KMS-11 (cell line): ENCODE measurements around the gene RNH1.

Experiments used
- H2AFZ ChIP-seq: fragments of 200-600 bp; sonication (generic); 2 replicates; pipeline ENCODE4 v1.6.1; 2016; ENCODE audit warnings: antibody characterized with exemption, mixed run types, low read depth
- H3K27ac ChIP-seq: fragments of 200-600 bp; sonication (generic); 2 replicates; pipeline ENCODE4 v1.6.1; 2016; ENCODE audit warnings: mild to moderate bottlenecking, mixed run types
- H3K27me3 ChIP-seq: fragments of 200-600 bp; sonication (generic); 2 replicates; pipeline ENCODE4 v1.6.1; 2017; ENCODE audit warnings: mild to moderate bottlenecking, low read depth, mixed run types, moderate library complexity; ENCODE audit not compliant: insufficient read depth
- H3K36me3 ChIP-seq: fragments of 200-600 bp; sonication (generic); 2 replicates; pipeline ENCODE4 v1.6.1; 2017; ENCODE audit warnings: mild to moderate bottlenecking, mixed run types; ENCODE audit not compliant: insufficient read depth
- H3K4me1 ChIP-seq: fragments of 200-600 bp; sonication (generic); 2 replicates; pipeline ENCODE4 v1.6.1; 2016; ENCODE audit warnings: mild to moderate bottlenecking, low read depth, mixed run types; ENCODE audit not compliant: poor library complexity, severe bottlenecking
- H3K4me2 ChIP-seq: fragments of 200-600 bp; sonication (generic); 2 replicates; pipeline ENCODE4 v1.7.0; 2016; ENCODE audit warnings: mild to moderate bottlenecking, mixed run types
- H3K4me3 ChIP-seq: fragments of 200-600 bp; sonication (generic); IDR thresholded peaks from 2 replicates; pipeline ENCODE4 v1.6.1; 2017; ENCODE audit warnings: low read depth, low read length, mixed read lengths; ENCODE audit not compliant: insufficient read depth
- H3K79me2 ChIP-seq: fragments of 200-600 bp; sonication (generic); 2 replicates; pipeline ENCODE4 v1.6.1; 2016; ENCODE audit warnings: low read depth, mixed run types; ENCODE audit not compliant: insufficient read depth
- H3K9ac ChIP-seq: fragments of 200-600 bp; sonication (generic); 2 replicates; pipeline ENCODE4 v1.6.1; 2016; ENCODE audit warnings: mild to moderate bottlenecking, mixed run types
- H4K20me1 ChIP-seq: fragments of 200-600 bp; sonication (generic); 2 replicates; pipeline ENCODE4 v1.6.1; 2016; ENCODE audit warnings: mild to moderate bottlenecking, mixed run types; ENCODE audit not compliant: insufficient read depth
- CTCF ChIP-seq: fragments of 200-600 bp; sonication (generic); conservative IDR thresholded peaks from 2 replicates; pipeline ENCODE4 v1.6.1; 2017; ENCODE audit warnings: low read depth, mild to moderate bottlenecking, antibody characterized with exemption, low read length, moderate library complexity, mixed read lengths

The RNH1 gene

GRCh38 chr11:454043-454442 lies 53.0 kb downstream of the RNH1 start:
- no peak overlapping the region for H3K4me3 ChIP-seq
- no peak overlapping the region for H3K27ac ChIP-seq
- H4K20me1 ChIP-seq = no peaks in the 10 kb centered on the region
- H3K9ac ChIP-seq = no peak overlapping the region
- no peak overlapping the region for H2AFZ ChIP-seq
- H3K4me2 ChIP-seq = no peak overlapping the region
- no peaks in the 10 kb centered on the region for H3K79me2 ChIP-seq
- H3K36me3 ChIP-seq = no peaks in the 10 kb centered on the region
- H3K4me1 ChIP-seq = peaks cover 13% of the 10 kb centered on the region
- H3K27me3 ChIP-seq = no peaks in the 10 kb centered on the region
- no peak for TF ChIP-seq CTCF

GRCh38 chr11:453564-453963 lies 53.5 kb downstream of the RNH1 start:
- H3K79me2 ChIP-seq = no peaks in the 10 kb centered on the region
- H4K20me1 ChIP-seq = no peaks in the 10 kb centered on the region
- H3K4me1 ChIP-seq = peaks cover 18% of the 10 kb centered on the region
- TF ChIP-seq CTCF = no peak
- H3K27ac ChIP-seq = no peak overlapping the region
- H3K4me2 ChIP-seq = no peak overlapping the region
- H3K27me3 ChIP-seq = no peaks in the 10 kb centered on the region
- no peak overlapping the region for H3K4me3 ChIP-seq
- no peaks in the 10 kb centered on the region for H3K36me3 ChIP-seq
- H3K9ac ChIP-seq = no peak overlapping the region
- no peak overlapping the region for H2AFZ ChIP-seq

GRCh38 chr11:452916-453527 lies 54.0 kb downstream of the RNH1 start:
- TF ChIP-seq CTCF = no peak
- H3K27me3 ChIP-seq = no peaks in the 10 kb centered on the region
- H3K36me3 ChIP-seq = no peaks in the 10 kb centered on the region
- H3K27ac ChIP-seq = no peak overlapping the region
- H3K4me1 ChIP-seq = peaks cover 20% of the 10 kb centered on the region
- no peak overlapping the region for H3K4me3 ChIP-seq
- H2AFZ ChIP-seq = no peak overlapping the region
- no peak overlapping the region for H3K4me2 ChIP-seq
- H4K20me1 ChIP-seq = no peaks in the 10 kb centered on the region
- no peaks in the 10 kb centered on the region for H3K79me2 ChIP-seq
- H3K9ac ChIP-seq = no peak overlapping the region

GRCh38 chr11:452203-452744 lies 54.8 kb downstream of the RNH1 start:
- H3K9ac ChIP-seq = no peak overlapping the region
- H3K27me3 ChIP-seq = no peaks in the 10 kb centered on the region
- peaks cover 25% of the 10 kb centered on the region for H3K4me1 ChIP-seq
- no peak overlapping the region for H3K27ac ChIP-seq
- no peak overlapping the region for H3K4me2 ChIP-seq
- no peaks in the 10 kb centered on the region for H3K79me2 ChIP-seq
- no peaks in the 10 kb centered on the region for H4K20me1 ChIP-seq
- H2AFZ ChIP-seq = no peak overlapping the region
- H3K4me3 ChIP-seq = no peak overlapping the region
- no peak for TF ChIP-seq CTCF
- H3K36me3 ChIP-seq = no peaks in the 10 kb centered on the region
